Urothelium cell line (cell line): ENCODE measurements around the gene UGGT1.

Experiments used
- DNase-seq: peaks from one replicate; pipeline ENCODE4 v3.0.0; 2011; ENCODE audit warnings: low spot score, mixed read lengths
- FAIRE-seq: peaks from 2 replicates; lab custom pipeline; 2011; peaks lifted over from hg19 to GRCh38; lab: Jason Lieb, UNC

Gene UGGT1, protein sequence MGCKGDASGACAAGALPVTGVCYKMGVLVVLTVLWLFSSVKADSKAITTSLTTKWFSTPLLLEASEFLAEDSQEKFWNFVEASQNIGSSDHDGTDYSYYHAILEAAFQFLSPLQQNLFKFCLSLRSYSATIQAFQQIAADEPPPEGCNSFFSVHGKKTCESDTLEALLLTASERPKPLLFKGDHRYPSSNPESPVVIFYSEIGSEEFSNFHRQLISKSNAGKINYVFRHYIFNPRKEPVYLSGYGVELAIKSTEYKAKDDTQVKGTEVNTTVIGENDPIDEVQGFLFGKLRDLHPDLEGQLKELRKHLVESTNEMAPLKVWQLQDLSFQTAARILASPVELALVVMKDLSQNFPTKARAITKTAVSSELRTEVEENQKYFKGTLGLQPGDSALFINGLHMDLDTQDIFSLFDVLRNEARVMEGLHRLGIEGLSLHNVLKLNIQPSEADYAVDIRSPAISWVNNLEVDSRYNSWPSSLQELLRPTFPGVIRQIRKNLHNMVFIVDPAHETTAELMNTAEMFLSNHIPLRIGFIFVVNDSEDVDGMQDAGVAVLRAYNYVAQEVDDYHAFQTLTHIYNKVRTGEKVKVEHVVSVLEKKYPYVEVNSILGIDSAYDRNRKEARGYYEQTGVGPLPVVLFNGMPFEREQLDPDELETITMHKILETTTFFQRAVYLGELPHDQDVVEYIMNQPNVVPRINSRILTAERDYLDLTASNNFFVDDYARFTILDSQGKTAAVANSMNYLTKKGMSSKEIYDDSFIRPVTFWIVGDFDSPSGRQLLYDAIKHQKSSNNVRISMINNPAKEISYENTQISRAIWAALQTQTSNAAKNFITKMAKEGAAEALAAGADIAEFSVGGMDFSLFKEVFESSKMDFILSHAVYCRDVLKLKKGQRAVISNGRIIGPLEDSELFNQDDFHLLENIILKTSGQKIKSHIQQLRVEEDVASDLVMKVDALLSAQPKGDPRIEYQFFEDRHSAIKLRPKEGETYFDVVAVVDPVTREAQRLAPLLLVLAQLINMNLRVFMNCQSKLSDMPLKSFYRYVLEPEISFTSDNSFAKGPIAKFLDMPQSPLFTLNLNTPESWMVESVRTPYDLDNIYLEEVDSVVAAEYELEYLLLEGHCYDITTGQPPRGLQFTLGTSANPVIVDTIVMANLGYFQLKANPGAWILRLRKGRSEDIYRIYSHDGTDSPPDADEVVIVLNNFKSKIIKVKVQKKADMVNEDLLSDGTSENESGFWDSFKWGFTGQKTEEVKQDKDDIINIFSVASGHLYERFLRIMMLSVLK (N-terminal part only)

GRCh38 chr2:128090945-128091725 lies at the start of gene UGGT1:
Gene UGGT1, plus strand, starts transcription at chr2:128091200. Its CDS starts 158 bp downstream, at chr2:128091358.
- FAIRE-seq = peak; percentile 90
- peak; percentile 98 for DNase-seq

GRCh38 chr2:128041561-128041960 lies 49.4 kb upstream of the UGGT1 start:
- DNase-seq = no peak

DNA sequence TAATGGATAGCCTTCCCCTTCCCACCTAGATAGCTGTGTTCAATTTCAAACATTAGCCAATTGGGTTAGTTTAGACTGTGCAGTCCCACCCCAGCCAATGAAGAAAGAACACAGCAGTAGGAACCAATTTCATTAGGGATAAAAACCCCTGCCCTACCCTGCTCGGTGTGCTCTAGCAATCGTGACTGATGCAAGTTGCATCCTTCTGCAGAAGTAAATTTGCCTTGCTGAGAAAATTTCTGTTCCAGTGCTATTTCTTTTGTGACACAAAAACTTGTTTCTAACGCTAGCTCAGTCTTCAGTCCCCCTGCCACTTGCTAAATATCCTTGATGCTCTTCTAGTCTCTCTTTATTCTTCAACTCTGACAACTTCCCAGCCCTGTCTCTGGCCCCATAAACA lies 48.0 kb upstream of the UGGT1 start:
- FAIRE-seq = no peak
- no peak for DNase-seq

More at GRCh38 chr2:128041561-128041960, 49.4 kb upstream of the UGGT1 start:
- no peak for FAIRE-seq

DNA sequence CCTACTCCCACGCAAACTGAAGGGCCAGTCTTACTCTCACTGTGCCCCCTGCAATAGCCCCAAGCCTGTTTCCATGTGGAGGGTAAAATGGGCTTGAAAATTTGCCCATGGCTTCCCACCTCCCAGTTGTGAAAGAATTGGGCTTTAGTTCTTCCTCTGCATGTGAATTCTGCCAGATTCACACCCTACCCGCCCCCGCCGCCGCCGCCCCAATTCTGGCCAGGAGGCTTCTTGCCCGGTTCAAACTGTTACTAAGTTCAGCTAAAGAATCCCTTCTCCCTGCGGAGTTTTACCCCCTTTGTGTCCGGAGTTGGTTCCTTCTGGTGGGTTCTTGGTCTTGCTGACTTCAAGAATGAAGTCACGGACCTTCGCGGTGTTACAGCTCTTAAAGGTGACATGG lies 37.7 kb upstream of the UGGT1 start:
- no peak for DNase-seq
- FAIRE-seq = no peak

GRCh38 chr2:128054104-128054885 lies 36.7 kb upstream of the UGGT1 start:
- DNase-seq = no peak

DNA sequence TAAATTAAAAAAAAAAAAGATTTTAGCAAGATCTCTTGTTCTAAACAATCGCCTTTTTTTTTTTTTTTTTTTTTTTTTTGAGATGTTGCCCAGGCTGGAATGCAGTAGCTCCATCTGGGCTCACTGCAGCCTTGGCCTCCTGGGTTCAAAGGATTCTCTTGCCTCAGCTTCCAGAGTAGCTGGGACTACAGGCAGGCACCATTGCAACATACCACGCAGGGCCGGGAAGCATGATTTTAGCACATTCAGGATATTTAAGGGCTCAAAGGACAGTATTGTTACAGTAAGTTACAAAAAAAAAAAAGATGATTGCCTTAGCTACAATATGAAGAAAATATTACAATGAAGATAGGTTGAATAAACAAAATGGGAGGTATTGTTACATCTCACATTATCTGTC lies 33.7 kb upstream of the UGGT1 start:
- FAIRE-seq (no peak), DNase-seq (no peak)

More at GRCh38 chr2:128054104-128054885, 36.7 kb upstream of the UGGT1 start:
- no peak for FAIRE-seq

- FAIRE-seq (no peak), DNase-seq (no peak)
Measured at GRCh38 chr2:128058114-128058513, 32.9 kb upstream of the UGGT1 start.

- FAIRE-seq = no peak
- DNase-seq = no peak
Measured at GRCh38 chr2:128062571-128062970, 28.4 kb upstream of the UGGT1 start.

DNA sequence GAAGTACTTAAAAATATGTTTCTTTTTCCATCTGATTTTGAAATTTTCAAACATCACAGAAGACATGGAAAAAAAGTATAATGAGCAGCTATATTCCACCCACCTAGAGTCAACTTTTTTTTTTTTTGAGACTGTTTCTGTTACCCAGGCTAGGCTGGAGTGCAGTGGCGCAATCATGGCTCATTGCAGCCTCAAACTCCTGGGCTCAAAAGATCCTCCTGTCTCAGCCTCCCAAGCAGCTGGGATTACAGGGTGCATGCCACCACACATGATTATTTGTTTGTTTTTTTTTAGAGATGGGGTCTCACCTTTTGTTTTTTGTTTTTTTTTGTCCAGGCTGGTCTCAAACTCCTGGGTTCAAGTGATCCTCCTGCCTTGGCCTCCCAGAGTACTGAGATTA lies 26.6 kb upstream of the UGGT1 start:
- no peak for FAIRE-seq

DNA sequence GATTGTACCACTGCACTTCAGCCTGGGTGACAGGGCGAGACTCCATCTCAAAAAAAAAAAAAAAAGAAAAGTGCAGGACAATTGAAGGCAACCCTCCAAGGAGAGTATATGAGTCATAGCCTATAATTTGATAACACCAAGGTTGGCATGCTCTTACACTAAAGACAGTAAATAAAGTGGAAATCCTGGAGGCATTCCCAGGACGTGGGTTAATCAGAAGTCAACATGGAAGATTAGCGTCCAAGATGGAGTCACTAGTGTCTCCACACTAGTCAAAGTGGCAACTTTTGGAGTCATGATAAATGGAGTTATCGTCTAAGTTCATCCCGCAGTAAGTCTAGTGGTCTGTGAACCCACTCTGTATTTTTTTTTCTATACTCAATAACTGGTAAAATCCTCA lies 21.2 kb upstream of the UGGT1 start:
- DNase-seq = peak; percentile 42
- FAIRE-seq = no peak

More for the DNA sequence above, 26.6 kb upstream of the UGGT1 start:
- no peak for DNase-seq

GRCh38 chr2:128073278-128073677 lies 17.7 kb upstream of the UGGT1 start:
- no peak for FAIRE-seq
- DNase-seq = no peak

GRCh38 chr2:128076461-128077106 lies 14.4 kb upstream of the UGGT1 start:
- no peak for FAIRE-seq
- DNase-seq = no peak

DNA sequence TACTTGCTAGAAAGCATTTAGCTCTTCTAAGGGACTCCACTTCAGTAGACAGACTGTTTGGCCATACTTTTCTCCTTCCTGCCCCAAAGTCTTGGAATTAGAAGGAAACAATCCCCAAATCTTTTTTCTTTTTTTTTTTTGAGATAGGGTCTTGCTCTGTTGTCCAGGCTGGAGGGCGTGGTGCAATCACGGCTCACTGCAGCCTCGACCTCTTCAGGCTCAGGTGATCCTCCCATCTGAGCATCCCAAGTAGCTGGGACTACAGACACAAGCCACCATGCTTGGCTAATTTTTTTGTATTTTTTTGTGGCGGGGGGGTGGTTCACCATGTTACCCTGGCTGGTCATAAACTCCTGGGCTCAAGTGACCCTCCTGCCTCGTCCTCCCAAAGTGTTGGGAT lies 6.2 kb upstream of the UGGT1 start:
- no peak for FAIRE-seq
- DNase-seq = no peak

DNA sequence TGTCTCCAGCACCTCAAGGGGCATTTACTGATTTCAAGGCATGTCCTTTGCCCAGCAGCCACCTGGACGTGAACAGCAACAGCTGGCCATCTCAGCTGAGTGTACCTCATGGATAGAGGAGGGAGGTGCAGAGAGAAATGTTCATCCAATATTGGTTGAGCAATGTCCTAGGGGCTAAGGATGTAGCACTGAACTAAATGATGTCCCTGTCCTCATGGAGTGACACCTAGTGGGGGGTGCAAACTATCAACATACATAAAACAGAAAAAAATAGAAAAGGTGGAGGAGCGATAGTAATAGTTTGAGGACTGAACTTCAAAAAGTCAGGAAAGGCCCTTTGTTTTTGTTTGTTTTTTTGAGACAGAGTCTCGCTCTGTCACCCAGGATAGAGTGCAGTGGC lies 4.8 kb upstream of the UGGT1 start:
- DNase-seq (no peak), FAIRE-seq (no peak)

DNA sequence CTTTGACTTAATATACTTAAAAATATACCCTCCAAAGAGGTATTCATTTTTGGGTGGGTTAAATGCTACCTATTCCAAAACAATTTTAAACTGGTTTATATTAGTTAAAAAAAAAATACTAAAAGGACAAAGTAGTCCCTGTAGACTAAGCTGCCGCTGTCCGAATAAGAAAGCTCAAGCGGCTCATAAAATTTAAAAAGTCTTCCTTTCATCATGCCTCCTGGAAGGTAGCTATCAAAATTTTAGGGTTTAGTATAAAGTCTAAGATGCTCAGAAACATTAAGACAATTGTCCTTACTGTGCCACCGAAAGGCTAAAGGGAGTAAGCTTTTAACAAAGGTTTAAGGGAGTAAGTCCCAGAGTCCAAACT lies 440 bp upstream of the UGGT1 start:
- FAIRE-seq (no peak), DNase-seq (no peak)

DNA sequence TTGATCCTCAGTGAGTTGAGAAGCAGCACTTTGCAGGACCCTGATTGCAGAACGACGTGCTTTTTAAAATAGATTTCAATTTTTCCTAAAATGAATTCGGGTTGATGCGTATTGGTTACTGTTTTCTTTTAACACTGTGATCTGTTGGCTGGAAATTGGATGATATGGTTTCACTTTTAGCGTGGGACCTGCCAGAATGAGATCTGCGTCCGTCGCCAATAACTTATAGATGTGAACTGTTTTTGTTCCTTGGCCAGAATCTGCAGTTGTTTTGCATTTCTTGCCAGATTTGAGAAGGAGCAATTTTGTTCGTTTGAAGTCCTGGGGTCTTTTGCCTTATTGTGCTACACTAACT lies 703 bp downstream of the UGGT1 start:
- FAIRE-seq (no peak), DNase-seq (no peak)

- DNase-seq (no peak), FAIRE-seq (no peak)
Measured at GRCh38 chr2:128092656-128093055, 1.7 kb downstream of the UGGT1 start.

- FAIRE-seq (no peak), DNase-seq (no peak)
Measured at GRCh38 chr2:128093762-128094161, 2.8 kb downstream of the UGGT1 start.

DNA sequence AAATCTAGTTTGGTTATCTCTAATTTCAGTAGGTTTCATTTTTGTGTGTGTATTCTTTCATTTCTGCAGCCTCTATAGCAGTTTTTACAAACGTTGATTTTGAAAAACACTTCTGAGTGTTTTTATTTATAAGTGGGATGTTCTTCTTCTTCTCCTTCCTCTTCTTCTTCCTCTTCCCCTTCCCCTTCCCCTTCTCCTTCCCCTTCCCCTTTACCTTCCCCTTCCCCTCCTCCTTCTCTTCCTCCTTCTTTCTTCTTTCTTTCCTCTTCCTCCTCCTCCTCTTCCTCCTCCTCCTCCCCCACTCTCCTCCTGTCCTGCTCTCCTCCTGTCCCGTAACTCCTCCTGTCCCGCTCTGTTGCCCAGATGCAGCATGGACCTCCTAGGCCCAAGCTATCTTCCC lies 4.2 kb downstream of the UGGT1 start:
- no peak for FAIRE-seq

More for the DNA sequence above, 4.2 kb downstream of the UGGT1 start:
- DNase-seq = no peak
